Measurements from ENCODE around the gene AGXT. TPM values are rescaled to one million over a fixed set of nuclear protein-coding genes. Genes with fewer than 3 reads are reported as not detected.
A peak's percentile ranks its signal among the peaks of the same experiment; 100 is the strongest.

The AGXT gene
- total RNA-seq, 1 donor from 2014 or later = not detected

DNA sequence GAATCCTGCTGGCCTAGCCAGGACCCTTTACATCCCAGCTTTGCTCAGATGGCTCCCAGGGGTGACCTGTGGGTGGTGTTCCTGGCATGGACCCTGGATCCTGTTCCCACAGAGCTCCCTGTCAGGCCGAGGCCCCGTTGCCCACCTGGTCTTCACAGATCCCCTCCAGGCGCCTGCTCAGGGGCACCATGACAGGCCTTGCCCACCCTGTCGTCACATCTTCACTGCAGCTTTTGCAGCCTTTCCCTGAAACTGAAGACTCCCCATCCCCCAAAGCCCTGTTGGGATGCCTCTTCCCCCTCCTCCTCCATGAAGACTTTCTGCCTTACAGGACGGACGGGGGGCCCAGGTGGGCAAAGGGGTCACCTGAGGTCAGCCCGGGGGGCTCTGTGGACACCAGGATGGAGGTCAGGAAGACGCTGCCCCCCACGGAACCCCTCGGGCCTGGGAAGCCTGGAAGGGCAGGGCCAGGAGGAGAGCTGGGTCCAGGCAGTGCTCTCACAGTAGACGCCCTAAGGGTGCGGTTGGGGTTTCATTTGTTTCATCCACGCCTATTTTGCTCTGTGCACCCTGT is 35.6 kb upstream of the AGXT start:
- no peak overlapping the region for H3K4me3 ChIP-seq
- TF ChIP-seq, protein P1, sequence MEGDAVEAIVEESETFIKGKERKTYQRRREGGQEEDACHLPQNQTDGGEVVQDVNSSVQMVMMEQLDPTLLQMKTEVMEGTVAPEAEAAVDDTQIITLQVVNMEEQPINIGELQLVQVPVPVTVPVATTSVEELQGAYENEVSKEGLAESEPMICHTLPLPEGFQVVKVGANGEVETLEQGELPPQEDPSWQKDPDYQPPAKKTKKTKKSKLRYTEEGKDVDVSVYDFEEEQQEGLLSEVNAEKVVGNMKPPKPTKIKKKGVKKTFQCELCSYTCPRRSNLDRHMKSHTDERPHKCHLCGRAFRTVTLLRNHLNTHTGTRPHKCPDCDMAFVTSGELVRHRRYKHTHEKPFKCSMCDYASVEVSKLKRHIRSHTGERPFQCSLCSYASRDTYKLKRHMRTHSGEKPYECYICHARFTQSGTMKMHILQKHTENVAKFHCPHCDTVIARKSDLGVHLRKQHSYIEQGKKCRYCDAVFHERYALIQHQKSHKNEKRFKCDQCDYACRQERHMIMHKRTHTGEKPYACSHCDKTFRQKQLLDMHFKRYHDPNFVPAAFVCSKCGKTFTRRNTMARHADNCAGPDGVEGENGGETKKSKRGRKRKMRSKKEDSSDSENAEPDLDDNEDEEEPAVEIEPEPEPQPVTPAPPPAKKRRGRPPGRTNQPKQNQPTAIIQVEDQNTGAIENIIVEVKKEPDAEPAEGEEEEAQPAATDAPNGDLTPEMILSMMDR (IDR thresholded peaks at IDR 0.05) = no peak
- intact Hi-C loops (cut with DNase I) = no loop called here
- H3K9me3 ChIP-seq = no peaks in the 10 kb centered on the region
- H3K27ac ChIP-seq = no peak overlapping the region
- ATAC-seq (no peak), DNase-seq (peak; percentile 65)
- peaks cover 5% of the 10 kb centered on the region for H3K4me1 ChIP-seq
- H3K36me3 ChIP-seq = no peaks in the 10 kb centered on the region
- H3K27me3 ChIP-seq = peaks cover 42% of the 10 kb centered on the region

DNA sequence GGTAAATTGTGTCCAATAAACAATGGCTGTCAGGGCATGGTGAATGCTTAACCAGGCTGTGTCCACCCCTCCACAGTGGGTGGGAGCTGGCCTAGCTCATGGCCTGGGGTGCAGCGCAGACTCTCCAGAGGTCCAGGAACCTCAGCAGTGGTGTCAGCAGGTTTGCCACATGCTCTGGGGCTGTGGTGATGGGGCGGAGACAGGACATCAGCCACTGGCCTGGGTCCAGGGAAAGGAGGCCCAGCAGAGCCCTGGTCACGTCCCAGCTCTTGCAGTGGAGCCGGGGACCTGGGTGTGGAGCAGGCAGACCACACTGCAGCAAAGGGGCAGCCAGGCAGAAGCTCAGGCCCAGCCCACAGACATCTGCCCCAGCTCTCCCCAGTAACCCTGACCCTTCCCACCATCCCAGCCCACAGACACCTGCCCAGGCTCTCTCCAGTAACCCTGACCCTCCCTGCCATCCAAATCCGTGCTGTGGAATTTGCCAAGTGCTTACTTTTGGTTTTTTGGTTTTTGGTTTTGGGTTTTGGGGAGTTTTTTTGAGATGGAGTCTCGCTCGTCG is 34.8 kb upstream of the AGXT start:
- no peak for ATAC-seq
- intact Hi-C loops (cut with DNase I) = no loop called here
- Histone ChIP-seq H3K9me3 (no peaks in the 10 kb centered on the region), H3K36me3 (no peaks in the 10 kb centered on the region), H3K27me3 (peaks cover 34% of the 10 kb centered on the region), H3K4me1 (peaks cover 5% of the 10 kb centered on the region), H3K27ac (no peak overlapping the region), H3K4me3 (no peak overlapping the region)
- no peak for DNase-seq
- TF ChIP-seq, protein P1 (IDR thresholded peaks at IDR 0.05) = no peak

DNA sequence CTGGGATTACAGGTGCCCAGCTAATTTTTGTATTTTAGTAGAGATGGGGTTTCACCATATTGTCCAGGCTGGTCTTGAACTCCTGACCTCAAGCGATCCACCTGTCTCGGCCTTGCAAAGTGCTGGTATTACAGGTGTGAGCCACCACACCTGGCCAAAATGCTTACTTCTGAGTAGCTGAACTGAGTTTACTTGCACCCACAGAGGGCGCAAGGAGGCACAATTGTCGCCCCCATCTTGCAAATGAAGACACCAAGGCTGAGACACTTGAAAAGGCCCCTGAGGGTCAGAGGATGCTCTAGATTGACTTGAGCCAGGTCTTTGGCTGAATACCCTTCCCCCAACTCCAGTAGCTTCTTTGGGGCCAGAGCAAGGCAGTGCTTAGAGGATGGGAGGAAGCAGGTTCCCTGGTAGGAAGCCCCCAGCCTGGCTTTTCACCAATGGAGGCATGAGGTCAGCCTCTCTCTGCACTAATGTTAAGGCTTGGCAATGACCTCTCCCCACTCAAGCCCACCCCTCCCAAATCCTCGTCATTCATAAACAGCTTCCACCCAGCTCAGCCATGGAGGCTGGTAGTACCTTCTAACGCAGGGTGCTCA is 34.1 kb upstream of the AGXT start:
- Histone ChIP-seq H3K4me3 (no peak overlapping the region), H3K9me3 (no peaks in the 10 kb centered on the region), H3K27ac (no peak overlapping the region), H3K4me1 (peaks cover 5% of the 10 kb centered on the region), H3K27me3 (peaks cover 28% of the 10 kb centered on the region), H3K36me3 (no peaks in the 10 kb centered on the region)
- intact Hi-C loops (cut with DNase I) = no loop called here
- TF ChIP-seq, protein P1 (IDR thresholded peaks at IDR 0.05) = no peak
- ATAC-seq = no peak
- DNase-seq = no peak

DNA sequence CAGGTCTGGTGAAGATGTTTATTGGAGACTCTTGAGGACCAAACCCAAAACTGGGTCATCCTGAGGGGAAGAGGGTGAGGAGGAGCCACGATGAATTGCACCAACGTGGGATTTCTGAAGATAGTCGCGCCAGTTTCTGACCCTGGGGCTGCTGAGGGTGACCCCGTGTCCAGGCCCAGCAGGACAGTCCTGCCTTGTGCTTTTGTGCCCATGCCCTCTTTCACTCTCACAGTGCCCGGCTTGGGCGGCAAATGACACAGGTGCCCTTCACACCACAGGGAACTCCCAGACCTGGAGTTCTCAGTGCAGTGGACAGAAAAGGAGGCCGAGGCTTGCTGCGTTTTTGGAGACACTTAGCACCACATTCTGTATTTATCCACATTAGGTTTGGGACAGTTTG is 33.1 kb upstream of the AGXT start:
- TF ChIP-seq, protein P1 (IDR thresholded peaks at IDR 0.05) = no peak
- H3K27me3 ChIP-seq = peaks cover 18% of the 10 kb centered on the region
- intact Hi-C loops (cut with DNase I) = no loop called here
- H3K4me1 ChIP-seq = peaks cover 5% of the 10 kb centered on the region
- DNase-seq (no peak), ATAC-seq (no peak)
- no peaks in the 10 kb centered on the region for H3K9me3 ChIP-seq
- no peak overlapping the region for H3K27ac ChIP-seq
- no peaks in the 10 kb centered on the region for H3K36me3 ChIP-seq
- no peak overlapping the region for H3K4me3 ChIP-seq

DNA sequence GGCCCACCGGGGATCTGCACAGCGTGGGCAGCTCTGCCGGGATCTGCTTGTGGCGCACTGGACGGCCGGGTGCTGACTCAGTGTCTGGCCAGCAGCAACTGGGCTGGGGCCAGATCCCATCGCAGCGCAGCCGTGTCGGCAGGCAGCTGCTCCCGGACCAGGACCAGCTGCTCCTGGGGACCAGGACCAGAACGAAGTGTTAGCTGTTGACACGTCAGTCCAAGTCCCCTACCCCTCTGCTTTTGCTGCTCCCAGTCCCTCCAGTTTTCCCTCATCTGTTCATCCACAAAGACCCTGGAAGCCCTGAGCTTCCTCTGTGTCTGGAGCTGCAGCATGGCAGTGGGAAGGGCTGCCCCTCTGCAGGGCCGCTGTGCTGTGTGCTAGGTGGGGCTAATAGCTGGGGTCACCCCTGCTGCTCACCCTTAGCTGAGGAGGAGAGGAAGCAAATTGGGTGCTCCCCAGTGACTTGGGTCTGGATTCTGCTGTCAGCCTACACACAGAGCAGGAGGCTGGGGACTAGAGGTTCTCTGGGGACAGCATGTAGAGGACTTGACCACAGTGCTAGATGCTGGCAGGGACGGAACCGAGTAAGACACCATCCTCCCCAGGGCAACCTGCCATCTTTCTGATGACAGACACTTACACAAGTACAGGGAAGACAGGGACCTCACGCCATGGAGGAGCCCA is 31.7 kb upstream of the AGXT start:
- peaks cover 13% of the 10 kb centered on the region for H3K27me3 ChIP-seq
- ATAC-seq = peak; percentile 7
- TF ChIP-seq, protein P1 (IDR thresholded peaks at IDR 0.05) = no peak
- H3K4me3 ChIP-seq = no peak overlapping the region
- no peaks in the 10 kb centered on the region for H3K9me3 ChIP-seq
- H3K27ac ChIP-seq = no peak overlapping the region
- peaks cover 1% of the 10 kb centered on the region for H3K4me1 ChIP-seq
- intact Hi-C loops (cut with DNase I) = no loop called here
- H3K36me3 ChIP-seq = no peaks in the 10 kb centered on the region
- no peak for DNase-seq
